GM12892 (cell line): ENCODE measurements around the gene EPHA8.

Source experiments
- DNase-seq: peaks from one replicate; pipeline ENCODE4 v3.0.0; 2011; ENCODE audit not compliant: insufficient read length
- FAIRE-seq: peaks from 2 replicates; lab custom pipeline; 2011; peaks lifted over from hg19 to GRCh38; lab: Jason Lieb, UNC
- POLR2A ChIP-seq: IDR thresholded peaks from 2 replicates; pipeline ENCODE4 v1.6.1; 2011; ENCODE audit warnings: low read depth, low read length, control low read depth
- POLR2AphosphoS5 ChIP-seq: IDR thresholded peaks from 2 replicates; pipeline ENCODE4 v1.6.1; 2011; ENCODE audit warnings: low read depth, low read length, control low read depth
- TAF1 ChIP-seq: IDR thresholded peaks from 2 replicates; pipeline ENCODE4 v1.6.1; 2011; ENCODE audit warnings: low read depth, mild to moderate bottlenecking, control low read depth, low read length, borderline replicate concordance

The EPHA8 gene

DNA sequence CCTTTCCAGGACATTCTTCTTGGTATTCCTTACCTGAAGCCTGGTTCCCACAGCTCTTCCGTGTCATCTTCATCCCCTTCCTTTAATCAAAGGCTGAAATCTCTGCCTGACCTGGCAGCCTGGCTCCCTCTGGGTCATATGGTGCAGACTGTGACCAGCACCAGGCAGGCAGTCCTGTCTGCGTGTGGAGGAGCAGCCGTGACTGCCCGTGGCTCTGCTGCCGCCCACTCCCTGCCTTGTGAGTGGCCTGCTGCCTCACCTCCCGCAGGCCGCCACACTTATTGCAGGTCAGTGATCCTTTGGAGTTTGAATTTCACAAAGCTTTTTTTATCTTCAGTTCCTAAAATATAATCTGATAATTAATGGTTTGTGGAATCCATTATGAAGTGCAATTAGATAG lies 36.2 kb upstream of the EPHA8 start:
- no peak for FAIRE-seq
- no peak for TF ChIP-seq POLR2AphosphoS5
- no peak for TF ChIP-seq TAF1
- no peak for TF ChIP-seq POLR2A
- no peak for DNase-seq

DNA sequence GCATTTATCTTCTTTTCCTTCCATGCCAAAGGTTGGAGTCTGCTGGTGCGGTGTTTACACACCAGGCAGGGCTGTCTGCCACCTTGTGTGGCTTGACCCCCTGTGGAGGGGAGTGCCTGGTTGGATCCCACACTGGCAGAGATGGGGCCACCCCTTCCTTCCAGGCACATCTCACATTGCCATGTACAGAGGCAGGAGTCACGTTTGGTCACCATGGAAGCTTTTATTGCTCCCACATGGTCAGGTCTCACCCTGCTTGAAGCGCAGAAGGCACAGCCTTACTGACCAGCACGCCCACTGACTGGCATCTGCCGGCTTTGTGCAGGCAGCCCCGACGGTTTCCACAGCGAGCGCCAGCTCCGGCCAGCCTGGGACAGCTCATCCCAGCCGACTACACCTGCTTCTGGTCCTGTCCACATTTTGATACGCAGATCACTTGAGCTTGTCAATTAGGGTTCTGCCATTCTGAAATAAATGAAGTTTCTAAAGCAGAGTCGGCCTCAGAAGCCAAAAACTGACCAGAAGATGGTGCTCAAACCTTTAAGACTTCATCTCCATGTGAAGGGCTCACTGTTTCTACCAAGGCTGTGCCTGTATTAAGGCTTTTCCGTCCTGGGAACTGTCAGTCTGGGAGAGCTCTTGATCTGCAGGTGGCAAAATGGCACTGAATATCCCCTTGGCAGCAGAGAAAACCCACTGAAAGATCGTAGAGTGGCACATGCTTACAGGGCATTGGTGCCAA lies 35.6 kb upstream of the EPHA8 start:
- DNase-seq (no peak), FAIRE-seq (no peak)
- TF ChIP-seq TAF1 (no peak), POLR2A (no peak), POLR2AphosphoS5 (no peak)

DNA sequence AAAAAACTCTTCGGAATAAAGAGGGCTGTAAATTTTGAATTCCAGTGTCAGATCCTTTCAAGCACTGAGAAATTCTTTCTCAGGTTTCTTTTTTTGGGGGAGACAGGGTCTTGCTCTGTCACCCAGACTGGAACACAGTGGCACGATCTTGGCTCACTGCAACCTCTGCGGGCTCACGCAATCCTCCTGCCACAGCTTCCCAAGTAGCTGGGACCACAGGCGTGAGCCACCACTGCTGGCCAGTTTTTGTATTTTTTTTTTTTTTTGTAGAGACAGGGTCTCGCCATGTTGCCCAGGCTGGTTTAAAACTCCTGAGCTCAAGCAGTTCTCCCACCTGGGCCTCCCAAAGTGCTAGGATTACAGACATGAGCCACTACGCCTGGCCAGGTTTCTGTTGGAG lies 34.8 kb upstream of the EPHA8 start:
- FAIRE-seq (no peak), DNase-seq (no peak)
- no peak for TF ChIP-seq POLR2A
- TF ChIP-seq TAF1: no peak
- no peak for TF ChIP-seq POLR2AphosphoS5

DNA sequence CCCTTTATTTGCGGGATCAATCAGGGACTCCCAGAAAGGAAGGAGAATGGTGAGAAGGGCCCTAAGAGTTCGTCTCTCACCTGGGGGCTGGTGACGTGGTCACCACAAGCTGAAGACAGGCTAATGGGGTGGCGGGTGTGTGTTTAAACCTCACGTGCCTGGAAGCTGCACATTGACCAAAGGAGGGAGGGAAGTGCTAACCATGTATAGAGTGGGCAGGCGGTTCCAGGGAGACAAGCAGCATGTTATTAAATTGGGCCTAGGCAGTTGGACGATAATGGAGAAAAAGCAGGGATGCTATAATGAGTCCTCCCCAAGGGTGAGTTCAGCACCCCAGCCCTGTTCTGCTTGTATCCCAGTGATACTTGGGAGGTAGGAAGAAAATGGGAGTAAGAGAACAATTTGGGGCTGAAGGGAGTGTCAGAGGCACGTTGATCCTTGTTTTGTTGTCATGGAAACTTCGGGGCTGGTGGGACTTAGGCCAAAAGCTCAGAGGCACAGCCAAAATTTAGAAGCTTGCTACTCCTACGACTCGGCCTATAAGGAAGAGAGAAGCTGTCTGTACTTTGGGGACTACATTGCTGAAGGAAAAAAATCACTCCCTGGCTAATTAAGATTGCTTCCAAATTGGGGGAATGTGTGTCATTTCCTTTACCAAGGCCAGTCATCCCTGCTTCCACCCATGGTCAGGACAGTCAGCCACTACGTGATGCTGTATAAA lies 33.2 kb upstream of the EPHA8 start:
- DNase-seq: no peak
- FAIRE-seq: no peak
- TF ChIP-seq POLR2AphosphoS5 (no peak), POLR2A (no peak), TAF1 (no peak)

DNA sequence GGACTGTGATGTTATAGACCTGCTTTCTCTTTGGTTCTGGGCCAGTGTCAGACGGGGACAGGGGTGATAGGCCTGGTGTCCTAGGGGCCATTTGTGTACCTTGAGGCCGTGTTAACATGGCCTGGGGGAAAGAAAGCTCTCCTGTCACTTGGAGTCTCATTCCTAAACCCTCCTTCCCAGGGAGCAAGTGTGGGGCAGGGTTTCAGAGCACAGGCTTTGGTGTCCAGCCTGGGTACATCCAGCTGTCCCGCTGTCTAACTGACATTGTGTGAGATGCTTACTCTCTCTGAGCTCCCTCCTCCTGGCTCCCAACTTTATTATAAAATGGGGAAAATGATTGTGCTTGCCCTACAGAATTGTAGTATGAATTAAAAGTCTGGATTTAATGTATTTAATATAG lies 32.6 kb upstream of the EPHA8 start:
- FAIRE-seq (no peak), DNase-seq (no peak)
- no peak for TF ChIP-seq TAF1
- TF ChIP-seq POLR2A: no peak
- no peak for TF ChIP-seq POLR2AphosphoS5

DNA sequence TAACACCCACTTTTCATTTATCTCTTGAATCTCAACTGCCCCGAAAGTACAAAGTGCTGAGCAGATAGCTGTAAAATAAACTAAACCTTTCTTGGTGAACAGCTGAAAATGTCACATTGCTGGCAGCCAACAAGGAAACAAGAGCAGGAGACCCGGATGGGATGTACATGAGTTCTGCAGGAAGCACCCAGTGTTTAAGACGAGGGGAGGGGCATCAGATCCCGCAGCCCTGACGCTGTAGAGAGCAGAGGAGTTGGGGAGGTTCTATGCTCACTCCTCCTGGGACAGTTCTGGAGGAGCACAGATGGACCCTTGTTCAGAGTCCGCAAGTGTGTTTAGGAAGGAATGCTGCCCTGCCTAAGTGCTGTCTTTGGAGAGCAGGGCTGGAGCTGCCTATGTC lies 32.0 kb upstream of the EPHA8 start:
- TF ChIP-seq TAF1 (no peak), POLR2AphosphoS5 (no peak), POLR2A (no peak)
- FAIRE-seq (no peak), DNase-seq (no peak)

DNA sequence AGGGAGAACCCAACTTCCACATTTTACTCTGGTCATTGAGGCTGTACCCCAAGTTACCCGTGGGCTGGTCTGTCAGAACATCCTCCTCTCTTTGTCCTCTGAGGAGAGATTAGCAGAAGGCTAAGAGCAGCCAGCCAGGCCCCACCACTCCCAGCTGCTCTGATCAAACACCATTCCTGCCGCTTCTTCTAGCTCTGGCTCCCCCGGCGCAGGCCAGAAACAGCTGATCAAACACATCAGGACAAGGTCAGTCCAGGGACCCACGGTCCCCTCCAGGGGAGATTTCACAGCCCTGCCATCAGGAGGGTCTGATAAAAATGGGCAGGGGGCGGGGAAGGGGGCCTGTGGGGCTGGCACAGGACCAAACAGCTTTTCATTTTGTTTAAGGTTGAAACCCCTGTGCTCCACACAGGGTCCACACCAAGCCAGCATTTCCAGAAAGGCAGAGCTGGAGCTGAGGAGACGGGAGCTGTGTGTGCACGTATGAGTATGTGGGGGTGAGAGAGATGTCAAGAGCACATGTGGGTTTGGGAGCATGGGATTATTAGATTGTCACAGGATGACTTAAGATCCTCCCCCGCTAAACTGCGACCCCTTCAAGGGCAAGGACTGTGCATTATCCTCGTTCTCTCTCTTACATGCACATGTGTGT lies 29.9 kb upstream of the EPHA8 start:
- no peak for DNase-seq
- TF ChIP-seq POLR2A: no peak
- TF ChIP-seq TAF1: no peak
- TF ChIP-seq POLR2AphosphoS5: no peak
- FAIRE-seq: no peak

DNA sequence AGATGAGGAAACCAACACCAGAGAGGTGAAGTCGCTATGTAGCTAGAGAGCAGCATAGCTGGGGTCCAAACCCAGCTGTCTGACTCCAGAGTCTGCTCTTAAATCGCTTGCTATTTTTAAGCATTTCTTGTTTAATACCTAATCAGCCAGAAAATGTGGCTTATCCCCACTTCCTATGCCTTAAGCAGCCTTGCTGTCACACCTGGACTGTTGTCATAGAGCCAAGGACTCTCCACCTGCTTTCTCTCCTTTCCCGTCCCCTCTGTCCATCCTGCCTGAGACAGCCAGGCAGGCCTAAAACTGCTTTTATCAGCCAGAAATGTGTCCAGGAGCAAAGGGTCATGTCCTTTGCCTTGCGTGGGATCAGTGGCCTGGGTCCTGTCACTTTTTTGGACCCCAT lies 28.3 kb upstream of the EPHA8 start:
- TF ChIP-seq POLR2A (no peak), POLR2AphosphoS5 (no peak), TAF1 (no peak)
- DNase-seq: no peak
- no peak for FAIRE-seq

DNA sequence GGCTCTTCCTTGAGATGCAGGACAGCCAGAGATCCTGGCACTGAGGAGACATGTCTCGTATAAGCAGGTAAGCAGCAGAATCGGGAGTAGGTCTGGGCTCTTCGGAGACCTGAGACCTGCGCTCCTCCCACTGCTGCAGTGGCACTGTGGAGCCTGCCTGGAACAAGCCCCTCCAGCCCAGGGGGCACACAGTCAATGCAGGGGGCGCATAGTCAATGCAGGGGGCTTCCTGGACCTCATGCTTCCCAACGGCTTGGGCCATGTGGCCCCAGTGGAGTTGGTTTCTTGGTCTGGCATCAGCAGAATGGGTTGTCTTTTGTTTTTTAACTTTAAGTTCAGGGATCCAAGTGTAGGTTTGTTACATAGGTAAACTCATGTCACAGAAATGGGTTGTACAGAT lies 27.9 kb upstream of the EPHA8 start:
- DNase-seq (no peak), FAIRE-seq (no peak)
- no peak for TF ChIP-seq POLR2A
- no peak for TF ChIP-seq TAF1
- TF ChIP-seq POLR2AphosphoS5: no peak

DNA sequence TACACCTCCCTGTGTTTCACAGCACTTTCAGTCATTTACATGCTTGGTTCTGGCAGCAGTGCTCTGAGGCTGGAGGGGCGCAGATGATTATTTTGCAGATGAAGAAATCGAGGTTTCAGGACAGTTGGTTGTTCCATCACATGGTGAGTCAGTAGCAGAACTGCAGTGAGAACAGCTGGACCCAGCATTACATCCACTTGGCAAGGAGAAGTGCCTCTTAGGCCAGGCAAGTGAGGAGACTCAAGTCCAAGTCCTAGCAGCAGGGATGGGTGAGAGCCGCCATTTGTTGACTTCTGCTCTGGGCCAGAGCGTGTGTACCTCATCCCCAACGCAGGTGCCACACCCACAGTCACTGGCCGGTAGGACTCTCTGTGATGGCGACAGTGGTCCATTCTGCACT lies 26.8 kb upstream of the EPHA8 start:
- DNase-seq (no peak), FAIRE-seq (no peak)
- TF ChIP-seq POLR2A (no peak), TAF1 (no peak), POLR2AphosphoS5 (no peak)

DNA sequence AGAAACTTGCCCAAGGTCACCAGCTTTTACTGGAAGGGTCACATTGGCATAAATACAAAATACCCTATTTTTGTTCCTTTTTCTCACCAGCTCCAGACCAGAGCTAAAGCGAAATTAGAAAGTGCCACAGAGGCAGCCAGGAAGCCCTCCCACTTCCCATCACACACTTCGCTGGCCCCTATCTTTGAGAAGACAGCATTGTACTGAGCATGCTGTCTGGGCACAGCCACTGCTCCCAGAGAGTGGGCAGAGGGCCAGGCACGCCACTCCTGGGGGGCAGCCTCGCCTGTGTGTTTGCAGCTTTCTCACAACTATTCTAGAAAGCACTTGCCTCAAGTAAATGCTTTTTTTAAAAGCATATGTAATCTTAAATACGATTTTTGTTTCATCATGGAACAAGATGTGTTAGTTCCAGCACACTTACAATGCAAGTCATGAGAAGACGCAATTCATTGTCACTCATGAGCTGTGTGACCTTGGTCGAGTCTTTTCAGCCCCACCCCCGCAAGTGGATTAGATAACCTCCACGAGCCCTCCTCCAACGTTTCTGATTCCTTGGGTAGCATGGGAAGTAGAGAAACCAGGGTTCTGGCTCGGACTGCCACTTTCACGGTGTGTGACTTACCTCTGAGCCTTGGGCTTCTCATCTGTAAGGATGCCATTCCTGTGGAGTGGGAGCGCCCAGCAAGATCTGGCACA lies 25.7 kb upstream of the EPHA8 start:
- TF ChIP-seq TAF1 (no peak), POLR2A (no peak), POLR2AphosphoS5 (no peak)
- no peak for DNase-seq
- no peak for FAIRE-seq
